HEK293 (cell line): ENCODE data around the gene ABR.
A peak's percentile ranks its signal among the peaks of the same experiment; 100 is the strongest.

Experiments
- CTCF ChIA-PET: fragments of 350-600 bp; formaldehyde crosslinking; extraction: SDS; loops from one replicate; lab custom pipeline; 2021; ENCODE audit warnings: antibody characterized with exemption; lab: Yijun Ruan, JAX
- POLR2A ChIA-PET: fragments of 300-600 bp; formaldehyde crosslinking; extraction: SDS; loops from one replicate; lab custom pipeline; 2020; ENCODE audit warnings: antibody characterized with exemption, inconsistent platforms; lab: Yijun Ruan, JAX
- H3K27ac ChIP-seq: fragments of 200-500 bp; sonication (Bioruptor generic); 2 replicates; pipeline ENCODE4 v1.5.1; 2014; ENCODE audit warnings: low read depth, low read length, control low read depth, inconsistent platforms; ENCODE audit errors: extremely low read depth
- H3K36me3 ChIP-seq, 2 experiments: fragments of 200-500 bp in 1 of 2; sonication (Bioruptor generic) in 1 of 2; 1 replicate in 1 of 2; 2 replicates in 1 of 2; pipeline ENCODE4 v1.5.1; 2014 to 2017; ENCODE audit warnings: inconsistent platforms in 2 of 2, low read length in 2 of 2; ENCODE audit not compliant: control insufficient read depth in 2 of 2, insufficient read depth in 1 of 2
- H3K4me1 ChIP-seq: fragments of 200-500 bp; sonication (Bioruptor generic); 2 replicates; pipeline ENCODE4 v1.5.1; 2014; ENCODE audit warnings: mild to moderate bottlenecking, low read length, inconsistent platforms; ENCODE audit not compliant: control insufficient read depth, insufficient read depth
- H3K4me3 ChIP-seq: 2 replicates; pipeline ENCODE4 v1.5.1; 2011; ENCODE audit warnings: low read depth, mild to moderate bottlenecking, control low read depth, low read length, moderate library complexity
- H3K9me3 ChIP-seq: fragments of 200-500 bp; sonication (Bioruptor generic); 2 replicates; pipeline ENCODE4 v1.5.1; 2014; ENCODE audit warnings: low read depth, low read length, inconsistent platforms; ENCODE audit not compliant: control insufficient read depth, insufficient read depth
- BCL6B ChIP-seq: fragments of 450-650 bp; formaldehyde crosslinking; IDR thresholded peaks from 2 replicates; pipeline ENCODE4 v1.5.1; 2017; ENCODE audit warnings: missing biosample characterization, missing genetic modification characterization
- GFI1B ChIP-seq: fragments of 450-650 bp; formaldehyde crosslinking; IDR thresholded peaks from 2 replicates; pipeline ENCODE4 v1.5.1; 2016; ENCODE audit warnings: missing biosample characterization, missing genetic modification characterization
- GLIS2 ChIP-seq: fragments of 450-650 bp; formaldehyde crosslinking; IDR thresholded peaks from 2 replicates; pipeline ENCODE4 v1.5.1; 2016; ENCODE audit warnings: missing biosample characterization, missing genetic modification characterization
- IKZF3 ChIP-seq: fragments of 450-650 bp; IDR thresholded peaks from 2 replicates; pipeline ENCODE4 v1.5.0; 2018; ENCODE audit warnings: missing biosample characterization, mild to moderate bottlenecking, missing genetic modification characterization, moderate library complexity
- KLF17 ChIP-seq: fragments of 450-650 bp; formaldehyde crosslinking; IDR thresholded peaks from 2 replicates; pipeline ENCODE4 v1.5.1; 2016; ENCODE audit warnings: missing biosample characterization, missing genetic modification characterization
- KLF9 ChIP-seq: fragments of 450-650 bp; formaldehyde crosslinking; IDR thresholded peaks from 2 replicates; pipeline ENCODE4 v1.5.1; 2016; ENCODE audit warnings: missing biosample characterization, missing genetic modification characterization, low read depth
- MEIS1 ChIP-seq: sonication (generic); formaldehyde crosslinking; IDR thresholded peaks from 2 replicates; pipeline ENCODE4 v1.8.1; 2022; ENCODE audit warnings: missing genetic modification reagents, mild to moderate bottlenecking, borderline replicate concordance
- OVOL3 ChIP-seq: fragments of 450-650 bp; formaldehyde crosslinking; IDR thresholded peaks from 2 replicates; pipeline ENCODE4 v1.5.1; 2016; ENCODE audit warnings: missing biosample characterization, missing genetic modification characterization
- RBAK ChIP-seq: fragments of 450-650 bp; formaldehyde crosslinking; IDR thresholded peaks from 2 replicates; pipeline ENCODE4 v1.5.1; 2016; ENCODE audit warnings: missing biosample characterization, missing genetic modification characterization
- SCRT2 ChIP-seq: fragments of 450-650 bp; formaldehyde crosslinking; IDR thresholded peaks from 2 replicates; pipeline ENCODE4 v1.5.1; 2016; ENCODE audit warnings: missing biosample characterization, missing genetic modification characterization
- ZBTB1 ChIP-seq: fragments of 450-650 bp; formaldehyde crosslinking; IDR thresholded peaks from 2 replicates; pipeline ENCODE4 v1.5.1; 2016; ENCODE audit warnings: missing biosample characterization, missing genetic modification characterization
- ZBTB26 ChIP-seq: fragments of 450-650 bp; formaldehyde crosslinking; optimal IDR thresholded peaks from 2 replicates; pipeline ENCODE3; 2016; ENCODE audit warnings: missing biosample characterization, mild to moderate bottlenecking, missing genetic modification characterization
- ZFP3 ChIP-seq: fragments of 450-650 bp; formaldehyde crosslinking; IDR thresholded peaks from 2 replicates; pipeline ENCODE4 v1.5.1; 2016; ENCODE audit warnings: low read depth, missing biosample characterization, missing genetic modification characterization
- ZFP69B ChIP-seq: fragments of 450-650 bp; formaldehyde crosslinking; IDR thresholded peaks from 2 replicates; pipeline ENCODE4 v1.5.1; 2016; ENCODE audit warnings: missing biosample characterization, missing genetic modification characterization
- ZNF169 ChIP-seq: fragments of 450-650 bp; formaldehyde crosslinking; IDR thresholded peaks from 2 replicates; pipeline ENCODE4 v1.5.1; 2016; ENCODE audit warnings: missing biosample characterization, missing genetic modification characterization
- ZNF202 ChIP-seq: fragments of 450-650 bp; formaldehyde crosslinking; IDR thresholded peaks from 2 replicates; pipeline ENCODE4 v1.5.1; 2016; ENCODE audit warnings: missing biosample characterization, missing genetic modification characterization, borderline replicate concordance
- ZNF266 ChIP-seq: fragments of 450-650 bp; formaldehyde crosslinking; IDR thresholded peaks from 2 replicates; pipeline ENCODE4 v1.5.1; 2016; ENCODE audit warnings: missing biosample characterization, missing genetic modification characterization, low read depth
- ZNF335 ChIP-seq: fragments of 450-650 bp; formaldehyde crosslinking; conservative IDR thresholded peaks from 2 replicates; pipeline ENCODE4 v1.5.1; 2016; ENCODE audit warnings: missing biosample characterization, missing genetic modification characterization
- ZNF366 ChIP-seq: fragments of 450-650 bp; formaldehyde crosslinking; conservative IDR thresholded peaks from 2 replicates; pipeline ENCODE4 v1.5.1; 2016; ENCODE audit warnings: missing biosample characterization, missing genetic modification characterization
- ZNF394 ChIP-seq: fragments of 450-650 bp; formaldehyde crosslinking; IDR thresholded peaks from 2 replicates; pipeline ENCODE4 v1.5.1; 2016; ENCODE audit warnings: missing biosample characterization, missing genetic modification characterization, mild to moderate bottlenecking, moderate library complexity, borderline replicate concordance
- ZNF529 ChIP-seq: fragments of 450-650 bp; formaldehyde crosslinking; IDR thresholded peaks from 2 replicates; pipeline ENCODE4 v1.5.1; 2017; ENCODE audit warnings: missing genetic modification characterization, missing biosample characterization; ENCODE audit not compliant: insufficient replicate concordance
- ZNF544 ChIP-seq: fragments of 450-650 bp; formaldehyde crosslinking; IDR thresholded peaks from 2 replicates; pipeline ENCODE4 v1.5.0; 2017; ENCODE audit warnings: missing biosample characterization, missing genetic modification characterization
- ZNF548 ChIP-seq: fragments of 450-650 bp; formaldehyde crosslinking; IDR thresholded peaks from 2 replicates; pipeline ENCODE4 v1.5.1; 2016; ENCODE audit warnings: missing biosample characterization, missing genetic modification characterization
- ZNF571 ChIP-seq: fragments of 450-650 bp; formaldehyde crosslinking; IDR thresholded peaks from 2 replicates; pipeline ENCODE4 v1.5.0; 2017; ENCODE audit warnings: missing biosample characterization, missing genetic modification characterization
- ZNF600 ChIP-seq: fragments of 450-650 bp; formaldehyde crosslinking; IDR thresholded peaks from 2 replicates; pipeline ENCODE4 v1.5.1; 2016; ENCODE audit warnings: missing biosample characterization, missing genetic modification characterization
- ZNF624 ChIP-seq: fragments of 450-650 bp; formaldehyde crosslinking; IDR thresholded peaks from 2 replicates; pipeline ENCODE4 v1.5.1; 2017; ENCODE audit warnings: missing biosample characterization, missing genetic modification characterization
- ZNF785 ChIP-seq: fragments of 450-650 bp; formaldehyde crosslinking; IDR thresholded peaks from 2 replicates; pipeline ENCODE4 v1.5.1; 2016; ENCODE audit warnings: missing biosample characterization, missing genetic modification characterization
- ZSCAN16 ChIP-seq: fragments of 450-650 bp; formaldehyde crosslinking; IDR thresholded peaks from 2 replicates; pipeline ENCODE4 v1.5.1; 2016; ENCODE audit warnings: missing biosample characterization, missing genetic modification characterization
- TF ChIP-seq, protein P1 (sequence below): fragments of 450-650 bp; formaldehyde crosslinking; IDR thresholded peaks from 2 replicates; pipeline ENCODE4 v1.5.1; 2016; ENCODE audit warnings: missing biosample characterization, missing genetic modification characterization
- TF ChIP-seq, protein P2 (sequence below): fragments of 450-650 bp; formaldehyde crosslinking; IDR thresholded peaks from 2 replicates; pipeline ENCODE4 v1.5.1; 2016; ENCODE audit warnings: missing biosample characterization, missing genetic modification characterization

Gene ABR

DNA sequence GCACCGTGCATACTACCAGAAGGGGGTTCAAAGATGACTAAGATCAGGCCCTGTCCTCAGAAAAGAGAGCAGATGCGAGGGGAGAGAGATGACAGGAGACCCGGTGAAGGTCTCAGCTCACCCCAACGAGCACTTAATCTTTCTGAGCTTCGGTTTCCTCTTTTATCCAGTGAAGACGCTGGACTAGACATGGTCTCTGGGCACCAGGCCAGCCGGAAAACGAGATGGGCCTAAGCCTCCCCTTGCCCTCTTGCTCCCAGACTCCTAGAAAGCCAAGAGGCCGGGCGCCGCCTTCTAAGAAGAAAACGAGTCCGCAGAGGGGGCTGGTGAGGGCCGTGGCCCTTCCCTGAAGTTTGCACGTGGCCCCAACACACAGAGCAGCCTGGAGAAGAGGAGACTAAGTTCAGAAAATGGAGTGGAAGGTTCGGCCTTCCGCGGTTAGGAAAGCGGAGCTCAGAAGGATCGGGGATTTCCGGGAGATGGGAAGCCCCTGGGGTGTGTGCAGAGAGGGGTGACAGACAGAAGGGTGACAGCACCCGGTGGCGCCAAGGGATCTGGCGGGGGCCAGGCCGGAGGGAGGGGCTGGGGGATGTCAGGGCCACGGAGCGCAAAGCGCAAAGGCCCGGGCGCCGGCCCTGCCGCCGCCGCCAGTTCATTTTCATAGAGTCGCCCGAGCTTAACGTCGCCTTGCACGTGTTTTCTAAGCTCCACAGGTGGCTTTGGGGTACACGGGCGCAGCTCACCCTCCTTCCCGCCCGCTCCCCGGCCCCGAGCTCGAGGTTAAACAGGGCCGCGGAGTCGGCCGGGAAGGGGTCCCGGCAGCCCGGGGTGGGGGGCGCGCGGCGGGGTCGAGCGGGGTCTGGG, 48.4 kb upstream of the ABR start:
- H3K4me3 ChIP-seq = peak overlapping the region; percentile 67
- peaks cover 6% of the 10 kb centered on the region for H3K4me1 ChIP-seq
- ChIA-PET POLR2A (interaction anchor here (0.6 to 1.8 kb wide), 10 partner anchors 10 to 223 kb away, joined by 3 to 7 read pairs (median 3); no protein-coding TSS in a partner anchor), CTCF (interaction anchor here (0.6 to 1.5 kb wide), 5 partner anchors 28 to 424 kb away, joined by 3 to 5 read pairs (median 4); no protein-coding TSS in a partner anchor)
- H3K27ac ChIP-seq = peak overlapping the region; percentile 90
- peaks cover 0 to 14% of the 10 kb centered on the region in 2 experiments; a peak in 2 of 3 replicates for H3K36me3 ChIP-seq
- H3K9me3 ChIP-seq = no peaks in the 10 kb centered on the region
- TF ChIP-seq ZSCAN16 (tag by site-specific recombination) (no peak), KLF9 (no peak), RBAK (no peak), MEIS1 (CRISPR knock-in tag) (no peak), ZNF529 (tag by site-specific recombination) (no peak), ZNF202 (tag by site-specific recombination) (no peak), IKZF3 (no peak), ZNF548 (no peak), ZNF624 (tag by site-specific recombination) (no peak), ZBTB1 (no peak), ZBTB26 (peak; percentile 51), ZNF544 (tag by site-specific recombination) (no peak), SCRT2 (peak; percentile 92), ZNF600 (tag by site-specific recombination) (peak; percentile 62), ZNF169 (tag by site-specific recombination) (no peak), ZNF335 (tag by site-specific recombination) (no peak), ZNF266 (tag by site-specific recombination) (no peak), OVOL3 (tag by site-specific recombination) (no peak), ZFP69B (tag by site-specific recombination) (peak; percentile 45; the same call in 1 of the 2 replicates), ZFP3 (tag by site-specific recombination) (no peak), GLIS2 (tag by site-specific recombination) (0 out of 2 replicates have a peak, but pooled peaks have one; percentile 22), ZNF366 (tag by site-specific recombination) (peak; percentile 27; the same call in 1 of the 2 replicates), ZNF571 (tag by site-specific recombination) (no peak), ZNF785 (tag by site-specific recombination) (no peak), KLF17 (0 out of 2 replicates have a peak, but pooled peaks have one; percentile 38), GFI1B (no peak), ZNF394 (tag by site-specific recombination) (peak; percentile 53; the same call in 1 of the 2 replicates), BCL6B (tag by site-specific recombination) (peak; percentile 83)
- TF ChIP-seq, protein P1, sequence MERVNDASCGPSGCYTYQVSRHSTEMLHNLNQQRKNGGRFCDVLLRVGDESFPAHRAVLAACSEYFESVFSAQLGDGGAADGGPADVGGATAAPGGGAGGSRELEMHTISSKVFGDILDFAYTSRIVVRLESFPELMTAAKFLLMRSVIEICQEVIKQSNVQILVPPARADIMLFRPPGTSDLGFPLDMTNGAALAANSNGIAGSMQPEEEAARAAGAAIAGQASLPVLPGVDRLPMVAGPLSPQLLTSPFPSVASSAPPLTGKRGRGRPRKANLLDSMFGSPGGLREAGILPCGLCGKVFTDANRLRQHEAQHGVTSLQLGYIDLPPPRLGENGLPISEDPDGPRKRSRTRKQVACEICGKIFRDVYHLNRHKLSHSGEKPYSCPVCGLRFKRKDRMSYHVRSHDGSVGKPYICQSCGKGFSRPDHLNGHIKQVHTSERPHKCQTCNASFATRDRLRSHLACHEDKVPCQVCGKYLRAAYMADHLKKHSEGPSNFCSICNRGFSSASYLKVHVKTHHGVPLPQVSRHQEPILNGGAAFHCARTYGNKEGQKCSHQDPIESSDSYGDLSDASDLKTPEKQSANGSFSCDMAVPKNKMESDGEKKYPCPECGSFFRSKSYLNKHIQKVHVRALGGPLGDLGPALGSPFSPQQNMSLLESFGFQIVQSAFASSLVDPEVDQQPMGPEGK (tag by site-specific recombination) = peak; percentile 54
- TF ChIP-seq, protein P2, sequence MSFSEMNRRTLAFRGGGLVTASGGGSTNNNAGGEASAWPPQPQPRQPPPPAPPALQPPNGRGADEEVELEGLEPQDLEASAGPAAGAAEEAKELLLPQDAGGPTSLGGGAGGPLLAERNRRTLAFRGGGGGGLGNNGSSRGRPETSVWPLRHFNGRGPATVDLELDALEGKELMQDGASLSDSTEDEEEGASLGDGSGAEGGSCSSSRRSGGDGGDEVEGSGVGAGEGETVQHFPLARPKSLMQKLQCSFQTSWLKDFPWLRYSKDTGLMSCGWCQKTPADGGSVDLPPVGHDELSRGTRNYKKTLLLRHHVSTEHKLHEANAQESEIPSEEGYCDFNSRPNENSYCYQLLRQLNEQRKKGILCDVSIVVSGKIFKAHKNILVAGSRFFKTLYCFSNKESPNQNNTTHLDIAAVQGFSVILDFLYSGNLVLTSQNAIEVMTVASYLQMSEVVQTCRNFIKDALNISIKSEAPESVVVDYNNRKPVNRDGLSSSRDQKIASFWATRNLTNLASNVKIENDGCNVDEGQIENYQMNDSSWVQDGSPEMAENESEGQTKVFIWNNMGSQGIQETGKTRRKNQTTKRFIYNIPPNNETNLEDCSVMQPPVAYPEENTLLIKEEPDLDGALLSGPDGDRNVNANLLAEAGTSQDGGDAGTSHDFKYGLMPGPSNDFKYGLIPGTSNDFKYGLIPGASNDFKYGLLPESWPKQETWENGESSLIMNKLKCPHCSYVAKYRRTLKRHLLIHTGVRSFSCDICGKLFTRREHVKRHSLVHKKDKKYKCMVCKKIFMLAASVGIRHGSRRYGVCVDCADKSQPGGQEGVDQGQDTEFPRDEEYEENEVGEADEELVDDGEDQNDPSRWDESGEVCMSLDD (tag by site-specific recombination) = no peak
